Spleen (tissue), 11 donors: ENCODE data around the gene NSG1. TPM values are rescaled to one million over a fixed set of nuclear protein-coding genes. Genes with fewer than 3 reads are reported as not detected.

Experiments used
- DNase-seq: peaks from one replicate; pipeline ENCODE4 v3.0.0-alpha.2; 2020
- H3K27ac ChIP-seq, 8 donors: fragments of 200-600 bp; sonication (generic) in 7 of 8; 1 replicate in 4 of 8; 2 replicates in 4 of 8; pipeline versions ENCODE4 v1.5.0 to v1.8.0; 2016 to 2021; ENCODE audit warnings: inconsistent platforms in 4 of 8, mild to moderate bottlenecking in 4 of 8, moderate library complexity in 1 of 8
- H3K27me3 ChIP-seq, 7 donors: fragments of 200-600 bp; sonication (generic) in 6 of 7; replicated peaks in 1 of 7; 1 replicate in 4 of 7; 2 replicates in 3 of 7; pipeline versions ENCODE4 v1.5.0 to v1.8.0; 2016 to 2021; ENCODE audit warnings: inconsistent platforms in 3 of 7, mild to moderate bottlenecking in 1 of 7
- H3K36me3 ChIP-seq, 6 donors: fragments of 200-600 bp; sonication (generic) in 5 of 6; 1 replicate in 4 of 6; 2 replicates in 2 of 6; pipeline versions ENCODE4 v1.5.0 to v1.8.0; 2016 to 2021; ENCODE audit warnings: inconsistent platforms in 2 of 6
- H3K4me1 ChIP-seq, 6 donors: fragments of 200-600 bp; sonication (generic) in 5 of 6; 1 replicate in 3 of 6; 2 replicates in 3 of 6; pipeline versions ENCODE4 v1.5.0 to v1.8.0; 2016 to 2021; ENCODE audit warnings: inconsistent platforms in 3 of 6
- H3K4me3 ChIP-seq, 8 donors: fragments of 200-600 bp; sonication (generic) in 7 of 8; 1 replicate in 4 of 8; 2 replicates in 4 of 8; pipeline versions ENCODE4 v1.5.0 to v1.8.0; 2016 to 2021; ENCODE audit warnings: inconsistent platforms in 4 of 8, mild to moderate bottlenecking in 4 of 8, moderate library complexity in 2 of 8
- H3K9me3 ChIP-seq, 8 donors: fragments of 200-600 bp; sonication (generic) in 7 of 8; 1 replicate in 4 of 8; 2 replicates in 4 of 8; pipeline versions ENCODE4 v1.5.0 to v1.8.0; 2016 to 2021; ENCODE audit warnings: inconsistent platforms in 4 of 8
- CTCF ChIP-seq, 11 experiments: fragments of 200-600 bp in 7 of 11; fragments of 450-650 bp in 4 of 11; sonication (generic) in 4 of 11; IDR thresholded peaks in 8 of 11; conservative IDR thresholded peaks in 3 of 11; 1 replicate in 7 of 11; 2 replicates in 4 of 11; pipeline versions ENCODE4 v1.4.0 to v1.8.0; 2016 to 2021; ENCODE audit warnings: antibody characterized with exemption in 11 of 11, inconsistent platforms in 4 of 11, mild to moderate bottlenecking in 1 of 11
- POLR2A ChIP-seq, 3 donors: fragments of 450-650 bp; IDR thresholded peaks; one replicate each; pipeline ENCODE4 v1.5.1; 2017; ENCODE audit warnings: antibody characterized with exemption in 3 of 3, mild to moderate bottlenecking in 1 of 3
- POLR2AphosphoS5 ChIP-seq, 3 donors: sonication (generic); formaldehyde crosslinking; IDR thresholded peaks; one replicate each; pipeline ENCODE4 v1.5.1; 2017; ENCODE audit warnings: antibody characterized with exemption in 3 of 3
- WGBS, 5 donors: extraction: QIAGEN DNeasy Blood & Tissue Kit in 3 of 5; methylation state at CpG; one replicate each; pipeline versions ENCODE4 v1.1.5 to v1.1.7; 2013 to 2018; 5-methylcytosine and 5-hydroxymethylcytosine counted together
- intact Hi-C: fragments of 100-400 bp; cut with DNase I; formaldehyde crosslinking; loops from one replicate; pipeline ENCODE4 v1.15.0; 2023; ENCODE audit warnings: low total_unique reads
- polyA plus RNA-seq, 3 donors: library from polyadenylated mRNA; stranded (reverse); fragments of 200-250 nt; gene quantifications; one replicate each; pipeline ENCODE4 v1.2.1, GENCODE V29; 2013
- total RNA-seq, 7 donors: library from RNA; depleted of rRNA in 3 of 7; stranded (reverse); fragments of >200 nt in 3 of 7; fragmentation: NEBNext Ultra II Directional in 4 of 7; extraction: Animal tissue kit (Norgen Biotek cat#: 25700) in 4 of 7; gene quantifications; one replicate each; pipeline versions ENCODE4 v1.1.0 to v1.2.1, GENCODE V29; 2016 to 2021
- donor health status: healthy with polysubstance abuse.
- donor health status: DM: no; HTN: no; CAD: no; lungs with moderate emphysema.
- donor health status: DM: no; HTN: no; CAD: no.
- donor health status: Bipolar disorder and iron deficiency.
- donor health status: healthy.
- donor health status: DM: no; HTN: no; CAD: no.
- donor health status: DM: yes; HTN: yes; CAD: no.

The NSG1 gene
- total and polyA plus RNA-seq, 10 donors, result 0.22 to 4.1 (median 1.4) TPM

DNA sequence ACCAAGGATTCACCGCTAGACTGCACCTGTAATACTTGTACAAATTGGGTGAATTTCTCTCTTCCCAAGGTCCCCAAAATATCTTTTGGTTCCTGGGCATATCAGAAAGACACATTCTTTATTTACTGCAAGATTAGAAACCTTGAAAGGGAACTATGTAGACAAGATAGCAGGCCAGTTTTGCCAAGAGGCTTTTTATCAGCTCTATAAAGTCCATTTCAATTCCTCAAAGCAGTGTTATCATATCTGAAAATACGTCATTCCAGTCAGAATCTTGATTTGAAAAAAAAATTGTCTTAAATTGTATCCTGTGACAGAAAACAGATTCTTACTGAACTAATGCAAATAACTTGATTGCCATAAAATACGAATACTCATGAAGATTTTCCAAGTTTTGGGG is 37.0 kb upstream of the NSG1 start:
- peaks cover 0 to 18% (median 0%) of the 10 kb centered on the region in 7 donors for H3K27me3 ChIP-seq
- no peak overlapping the region for H3K4me3 ChIP-seq
- H3K27ac ChIP-seq, result no peak overlapping the region
- intact Hi-C loops, result no loop called here
- WGBS, 5 donors, result 86 to 93% (median 91%) methylated on average over 3 of the region's 3 CpGs
- peaks cover 0 to 5% (median 0%) of the 10 kb centered on the region in 8 donors for H3K9me3 ChIP-seq
- DNase-seq, result no peak
- no peaks in the 10 kb centered on the region for H3K36me3 ChIP-seq
- TF ChIP-seq CTCF (IDR thresholded peaks at IDR 0.05 in 8 of 11, conservative IDR thresholded peaks at IDR 0.05 in 3 of 11) (no peak), POLR2A (IDR thresholded peaks at IDR 0.05) (no peak), POLR2AphosphoS5 (IDR thresholded peaks at IDR 0.05) (no peak)
- H3K4me1 ChIP-seq, result peaks cover 0 to 4% (median 0%) of the 10 kb centered on the region in 6 donors

- Histone ChIP-seq H3K4me3 (no peak overlapping the region), H3K27me3 (peaks cover 0 to 15% (median 0%) of the 10 kb centered on the region in 7 donors), H3K27ac (no peak overlapping the region), H3K9me3 (peaks cover 0 to 5% (median 0%) of the 10 kb centered on the region in 8 donors), H3K4me1 (no peaks in the 10 kb centered on the region), H3K36me3 (no peaks in the 10 kb centered on the region)
- WGBS, 5 donors, result 77 to 86% (median 80%) methylated on average over 4 of the region's 4 CpGs
- TF ChIP-seq POLR2AphosphoS5 (IDR thresholded peaks at IDR 0.05), result no peak
- no peak for DNase-seq
- intact Hi-C loops, result no loop called here
These were observed 36.0 kb upstream of the NSG1 start for GRCh38 chr4:4350909-4351308.

- WGBS, 5 donors, result 35 to 72% (median 55%) methylated on average over 1 of the region's 1 CpG
- TF ChIP-seq POLR2A (IDR thresholded peaks at IDR 0.05) (no peak), CTCF (IDR thresholded peaks at IDR 0.05 in 8 of 11, conservative IDR thresholded peaks at IDR 0.05 in 3 of 11) (no peak), POLR2AphosphoS5 (IDR thresholded peaks at IDR 0.05) (no peak)
- H3K4me1 ChIP-seq, result no peaks in the 10 kb centered on the region
- no peak for DNase-seq
- intact Hi-C loops, result no loop called here
- H3K36me3 ChIP-seq, result no peaks in the 10 kb centered on the region
- peaks cover 0 to 39% (median 3%) of the 10 kb centered on the region in 7 donors for H3K27me3 ChIP-seq
- H3K27ac ChIP-seq, result no peak overlapping the region
- no peaks in the 10 kb centered on the region for H3K9me3 ChIP-seq
- H3K4me3 ChIP-seq, result no peak overlapping the region
These were observed 31.6 kb upstream of the NSG1 start for GRCh38 chr4:4355302-4355701.

GRCh38 chr4:4356106-4357041 is 30.5 kb upstream of the NSG1 start:
- WGBS, 5 donors, result 64 to 72% (median 67%) methylated on average over 24 to 26 of the region's 26 CpGs
- DNase-seq, result no peak
- TF ChIP-seq POLR2AphosphoS5 (IDR thresholded peaks at IDR 0.05) (no peak), CTCF (IDR thresholded peaks at IDR 0.05 in 8 of 11, conservative IDR thresholded peaks at IDR 0.05 in 3 of 11) (no peak), POLR2A (IDR thresholded peaks at IDR 0.05) (no peak)
- intact Hi-C loops, result no loop called here
- peaks cover 0 to 48% (median 3%) of the 10 kb centered on the region in 7 donors for H3K27me3 ChIP-seq
- H3K27ac ChIP-seq, result no peak overlapping the region
- H3K36me3 ChIP-seq, result no peaks in the 10 kb centered on the region
- no peaks in the 10 kb centered on the region for H3K4me1 ChIP-seq
- no peaks in the 10 kb centered on the region for H3K9me3 ChIP-seq
- no peak overlapping the region for H3K4me3 ChIP-seq
